HepG2 (cell line): ENCODE measurements around the gene KIAA0232. TPM values are rescaled to one million over a fixed set of nuclear protein-coding genes. Genes with fewer than 3 reads are reported as not detected.

ENCODE experiments used
- ATAC-seq: fragments of 200-7000 bp; cut with Tn5 transposase; 3 replicates; pipeline ENCODE4 v1.9.1; 2020; ENCODE audit warnings: mild to moderate bottlenecking, moderate library complexity
- BruUV-seq: library from RNA; stranded (reverse); fragments of 400-500 nt; replicated peaks from 2 replicates; lab custom pipeline; 2021; lab: Mats Ljungman, UMichigan
- CTCF ChIA-PET: fragments of 300-600 bp; formaldehyde crosslinking; extraction: SDS; loops from one replicate; lab custom pipeline; 2021; ENCODE audit warnings: low total read pairs, inconsistent platforms, low intra/inter-chr PET ratio; lab: Yijun Ruan, JAX
- POLR2A ChIA-PET: fragments of 350-600 bp; sonication (Branson Sonifier 250); formaldehyde crosslinking; loops from one replicate; lab custom pipeline; 2020; ENCODE audit warnings: antibody characterized with exemption, inconsistent platforms; lab: Yijun Ruan, JAX
- DNase-seq: peaks from one replicate; pipeline ENCODE4 v3.0.0-alpha.2; 2015; ENCODE audit warnings: low spot score
- FAIRE-seq: peaks from 3 replicates; lab custom pipeline; 2011; peaks lifted over from hg19 to GRCh38; lab: Jason Lieb, UNC
- H2AFZ ChIP-seq: one replicate; pipeline ENCODE4 v1.6.1; 2011; ENCODE audit warnings: low read length, inconsistent platforms
- H3K27ac ChIP-seq: fragments of 300-600 bp; 3 replicates; pipeline ENCODE4 v1.8.0; 2011; ENCODE audit warnings: mixed run types, mild to moderate bottlenecking, mixed read lengths, low read length, inconsistent platforms; ENCODE audit not compliant: insufficient read depth; ENCODE audit errors: extremely low read length
- H3K27me3 ChIP-seq, 2 experiments: fragments of 200-600 bp in 1 of 2; 2 replicates in 1 of 2; 3 replicates in 1 of 2; pipeline versions ENCODE4 v1.6.0 to v1.8.0; 2011; ENCODE audit warnings: low read length in 2 of 2, mild to moderate bottlenecking in 2 of 2, moderate library complexity in 2 of 2, inconsistent platforms in 1 of 2; ENCODE audit not compliant: insufficient read depth in 2 of 2, control insufficient read depth in 1 of 2
- H3K36me3 ChIP-seq, 2 experiments: fragments of 200-600 bp in 1 of 2; replicated peaks in 1 of 2; 2 replicates in 1 of 2; 3 replicates in 1 of 2; pipeline versions ENCODE4 v1.5.1 to v1.8.0; 2011; ENCODE audit warnings: low read length in 2 of 2, inconsistent platforms in 1 of 2; ENCODE audit not compliant: insufficient read depth in 2 of 2, control insufficient read depth in 1 of 2
- H3K4me1 ChIP-seq: 2 replicates; pipeline ENCODE4 v1.5.1; 2012; ENCODE audit warnings: low read length, inconsistent platforms; ENCODE audit not compliant: insufficient read depth
- H3K4me2 ChIP-seq: 2 replicates; pipeline ENCODE4 v1.6.0; 2011; ENCODE audit warnings: low read depth, low read length, inconsistent platforms
- H3K4me3 ChIP-seq, 3 experiments: fragments of 200-600 bp in 1 of 3; sonication (generic), shearing (Covaris generic) in 1 of 3; replicated peaks in 1 of 3; 2 replicates each; pipeline ENCODE4 v1.5.1; 2011 to 2016; ENCODE audit warnings: low read length in 3 of 3, inconsistent platforms in 2 of 3, low read depth in 2 of 3, mild to moderate bottlenecking in 2 of 3, control low read depth in 1 of 3, mixed read lengths in 1 of 3; ENCODE audit not compliant: insufficient read depth in 1 of 3
- H3K79me2 ChIP-seq: one replicate; pipeline ENCODE4 v1.6.1; 2011; ENCODE audit warnings: low read length, inconsistent platforms; ENCODE audit not compliant: insufficient read depth
- H3K9ac ChIP-seq: 2 replicates; pipeline ENCODE4 v1.6.0; 2011; ENCODE audit warnings: mild to moderate bottlenecking, low read depth, low read length, inconsistent platforms; ENCODE audit not compliant: insufficient read depth
- H3K9me3 ChIP-seq: 2 replicates; pipeline ENCODE4 v1.5.1; 2012; ENCODE audit warnings: mild to moderate bottlenecking, low read length
- H4K20me1 ChIP-seq: 2 replicates; pipeline ENCODE4 v1.6.0; 2011; ENCODE audit warnings: inconsistent platforms, mild to moderate bottlenecking, low read length, moderate library complexity; ENCODE audit not compliant: insufficient read depth
- GATAD1 ChIP-seq: IDR thresholded peaks from 2 replicates; pipeline ENCODE4 v1.6.1; 2016; ENCODE audit warnings: missing genetic modification reagents, missing compliant biosample characterization
- HMGXB3 ChIP-seq: sonication (generic); formaldehyde crosslinking; IDR thresholded peaks from 2 replicates; pipeline ENCODE4 v1.4.0; 2020; ENCODE audit warnings: missing genetic modification reagents, borderline replicate concordance
- NR2C2 ChIP-seq: sonication (generic); formaldehyde crosslinking; IDR thresholded peaks from 2 replicates; pipeline ENCODE4 v1.4.0; 2020; ENCODE audit warnings: missing genetic modification reagents, mild to moderate bottlenecking, moderate library complexity, borderline replicate concordance
- PCBP1 ChIP-seq: fragments of 200-400 bp; formaldehyde crosslinking; IDR thresholded peaks from 2 replicates; pipeline ENCODE4 v1.6.1; 2017; ENCODE audit warnings: mild to moderate bottlenecking, low read depth, low read length, borderline replicate concordance
- POGZ ChIP-seq: sonication (generic); formaldehyde crosslinking; IDR thresholded peaks from 2 replicates; pipeline ENCODE4 v1.4.0; 2020; ENCODE audit warnings: mild to moderate bottlenecking, missing genetic modification reagents
- SAFB2 ChIP-seq: sonication (generic); formaldehyde crosslinking; IDR thresholded peaks from 2 replicates; pipeline ENCODE4 v1.5.1; 2020; ENCODE audit warnings: missing genetic modification reagents, low read depth, mild to moderate bottlenecking, borderline replicate concordance
- SMAD9 ChIP-seq: sonication (generic); formaldehyde crosslinking; IDR thresholded peaks from 2 replicates; pipeline ENCODE4 v1.5.1; 2020; ENCODE audit warnings: mild to moderate bottlenecking, missing genetic modification reagents
- SUZ12 ChIP-seq: fragments of 150-350 bp; IDR thresholded peaks from 2 replicates; pipeline ENCODE4 v1.6.1; 2014; ENCODE audit warnings: low read depth, low read length
- TBX2 ChIP-seq: sonication (generic); formaldehyde crosslinking; IDR thresholded peaks from 2 replicates; pipeline ENCODE4 v1.5.0; 2020; ENCODE audit warnings: missing genetic modification reagents, mild to moderate bottlenecking, borderline replicate concordance
- TCF7L2 ChIP-seq: IDR thresholded peaks from 2 replicates; pipeline ENCODE4 v1.6.1; 2011; ENCODE audit warnings: mild to moderate bottlenecking, low read depth, low read length, moderate library complexity
- TRAFD1 ChIP-seq: sonication (generic); formaldehyde crosslinking; IDR thresholded peaks from 2 replicates; pipeline ENCODE4 v1.5.1; 2020; ENCODE audit warnings: missing genetic modification reagents, mild to moderate bottlenecking, borderline replicate concordance
- ZNF232 ChIP-seq: sonication (generic); formaldehyde crosslinking; IDR thresholded peaks from 2 replicates; pipeline ENCODE4 v1.4.0; 2020; ENCODE audit warnings: missing genetic modification reagents, borderline replicate concordance
- ZNF251 ChIP-seq: sonication (generic); formaldehyde crosslinking; IDR thresholded peaks from 2 replicates; pipeline ENCODE4 v1.9.0; 2021; ENCODE audit warnings: mild to moderate bottlenecking, missing genetic modification reagents
- ZNF501 ChIP-seq: sonication (generic); formaldehyde crosslinking; IDR thresholded peaks from 2 replicates; pipeline ENCODE4 v1.5.1; 2020; ENCODE audit warnings: mild to moderate bottlenecking, moderate library complexity, missing genetic modification reagents
- ZNF597 ChIP-seq: sonication (generic); formaldehyde crosslinking; IDR thresholded peaks from 2 replicates; pipeline ENCODE4 v1.5.0; 2020; ENCODE audit warnings: missing genetic modification reagents
- ZNF629 ChIP-seq: sonication (generic); formaldehyde crosslinking; conservative IDR thresholded peaks from 2 replicates; pipeline ENCODE4 v1.5.0; 2020; ENCODE audit warnings: missing genetic modification reagents
- ZNF674 ChIP-seq: sonication (generic); formaldehyde crosslinking; IDR thresholded peaks from 2 replicates; pipeline ENCODE4 v1.5.0; 2020; ENCODE audit warnings: low read depth, mild to moderate bottlenecking, missing genetic modification reagents
- ZNF841 ChIP-seq: sonication (generic); formaldehyde crosslinking; IDR thresholded peaks from 2 replicates; pipeline ENCODE4 v1.8.1; 2023; ENCODE audit warnings: missing genetic modification reagents, borderline replicate concordance
- WGBS: methylation state at CpG from one replicate; pipeline ENCODE4 v1.1.6; 2017; ENCODE audit warnings: low lambda C conversion rate; 5-methylcytosine and 5-hydroxymethylcytosine counted together
- in situ Hi-C: cut with HindIII; loops from 2 replicates; pipeline ENCODE4 v1.10.0; 2017; ENCODE audit warnings: low pct_unique_long_range_greater_than_20kb; ENCODE audit not compliant: extremely low pct_ligation_motif_present
- intact Hi-C: fragments of 100-400 bp; cut with micrococcal nuclease; formaldehyde crosslinking; loops from one replicate; pipeline ENCODE4 v1.10.0; 2022; ENCODE audit not compliant: unreplicated experiment
- polyA plus RNA-seq, 8 experiments: library from polyadenylated mRNA; depleted of rRNA in 3 of 8; stranded (reverse) in 7 of 8; unstranded in 1 of 8; fragments of >200 nt; fragmentation: Illumina TruSeq in 4 of 8; extraction: Trizol in 4 of 8; gene quantifications; 2 replicates each; pipeline versions ENCODE4 v1.2.1 to v1.2.3, GENCODE V29; 2011 to 2016; ENCODE audit warnings: low read depth in 4 of 8, missing spikeins in 1 of 8, mixed read lengths in 1 of 8; ENCODE audit not compliant: insufficient read depth in 1 of 8
- total RNA-seq, 5 experiments: library from RNA; depleted of rRNA; stranded (reverse); fragments of >200 nt; fragmentation: Illumina TruSeq; extraction: Trizol; gene quantifications; 2 replicates each; pipeline ENCODE4 v1.2.3, GENCODE V29; 2016; ENCODE audit warnings: low read depth in 1 of 5

KIAA0232 gene
- total and polyA plus RNA-seq, 2 of the 13 experiments (the other 11 are each of a cell fraction or from before 2014, with no cell fraction given), result 7.8 to 17.1 TPM

GRCh38 chr4:6746721-6747293, 35.7 kb upstream of the KIAA0232 start:
- no peaks in the 10 kb centered on the region for H4K20me1 ChIP-seq
- no peaks in the 10 kb centered on the region for H3K9me3 ChIP-seq
- DNase-seq (no peak), ATAC-seq (peak; percentile 9), FAIRE-seq (no peak)
- H3K79me2 ChIP-seq, result no peaks in the 10 kb centered on the region
- peak overlapping the region; percentile 61 for H2AFZ ChIP-seq
- H3K27me3 ChIP-seq, result no peaks in the 10 kb centered on the region; a peak in 1 of 5 replicates
- intact Hi-C loops (no loop called here), in situ Hi-C loops (no loop called here)
- ChIA-PET POLR2A (interaction anchor here (0.9 to 9.9 kb wide), 5 partner anchors 13 to 52 kb away, joined by 3 to 207 read pairs (median 4); no protein-coding TSS in a partner anchor), CTCF (no interaction called here)
- peak overlapping the region; percentile 47 to 77 (median 58) for H3K4me3 ChIP-seq
- BruUV-seq, result no TSS peak
- 2% methylated on average over 7 of the region's 20 CpGs for WGBS
- no peak overlapping the region for H3K27ac ChIP-seq
- H3K36me3 ChIP-seq, result no peaks in the 10 kb centered on the region
- H3K4me2 ChIP-seq, result peak overlapping the region; percentile 82
- H3K4me1 ChIP-seq, result peaks cover 62% of the 10 kb centered on the region
- H3K9ac ChIP-seq, result peak overlapping the region; percentile 65
- TF ChIP-seq TBX2 (CRISPR knock-in tag) (peak; percentile 28; the same call in 1 of the 2 replicates), TRAFD1 (no peak), ZNF841 (CRISPR knock-in tag) (no peak), GATAD1 (CRISPR knock-in tag) (no peak), SMAD9 (CRISPR knock-in tag) (no peak), PCBP1 (0 out of 2 replicates have a peak, but pooled peaks have one; percentile 41), ZNF629 (no peak), SAFB2 (no peak), HMGXB3 (CRISPR knock-in tag) (0 out of 2 replicates have a peak, but pooled peaks have one; percentile 38), ZNF597 (CRISPR knock-in tag) (no peak), ZNF501 (CRISPR knock-in tag) (no peak), NR2C2 (CRISPR knock-in tag) (0 out of 2 replicates have a peak, but pooled peaks have one; percentile 24), POGZ (CRISPR knock-in tag) (no peak), TCF7L2 (no peak), ZNF232 (CRISPR knock-in tag) (no peak), SUZ12 (no peak), ZNF251 (CRISPR knock-in tag) (no peak), ZNF674 (CRISPR knock-in tag) (no peak)
